H1 (cell line): ENCODE data around the gene BEAN1. TPM values are rescaled to one million over a fixed set of nuclear protein-coding genes. Genes with fewer than 3 reads are reported as not detected.

Experiments
- CBX5 ChIP-seq: fragments of 300-800, 300-1000 bp; sonication (generic); IDR thresholded peaks from 2 replicates; pipeline ENCODE4 v1.7.1; 2016; ENCODE audit warnings: antibody characterized with exemption, low read length, low read depth
- CTBP2 ChIP-seq: IDR thresholded peaks from 2 replicates; pipeline ENCODE4 v1.7.0; 2011; ENCODE audit warnings: borderline replicate concordance, mild to moderate bottlenecking, moderate library complexity, mixed read lengths, low read length; ENCODE audit not compliant: insufficient read depth, insufficient read length
- CTCF ChIP-seq, 3 experiments: IDR thresholded peaks; 1 replicate in 2 of 3; 2 replicates in 1 of 3; pipeline versions ENCODE4 v1.5.1 to v1.6.1; 2011; ENCODE audit warnings: low read length in 3 of 3, mild to moderate bottlenecking in 3 of 3, inconsistent platforms in 2 of 3, low read depth in 1 of 3, moderate library complexity in 1 of 3; ENCODE audit not compliant: insufficient read depth in 1 of 3; ENCODE audit errors: control extremely low read depth in 1 of 3
- USF2 ChIP-seq: IDR thresholded peaks from 2 replicates; pipeline ENCODE4 v1.6.1; 2011; ENCODE audit warnings: low read length, improper control_type of control experiment
- polyA plus RNA-seq, 7 experiments: library from polyadenylated mRNA; depleted of rRNA in 3 of 7; stranded (reverse) in 5 of 7; unstranded in 2 of 7; fragments of >200 nt in 5 of 7; fragments of 200-250 nt in 2 of 7; gene quantifications; 1 replicate in 5 of 7; 2 replicates in 1 of 7; 4 replicates in 1 of 7; pipeline versions ENCODE4 v1.2.1 to v1.2.3, GENCODE V29; 2011 to 2013; ENCODE audit warnings: missing spikeins in 2 of 7, mixed read lengths in 2 of 7
- total RNA-seq: library from RNA; stranded (reverse); fragmentation: NEBNext Ultra II Directional; extraction: Animal tissue kit (Norgen Biotek cat#: 25700); gene quantifications from 2 replicates; pipeline ENCODE4 v1.2.1, GENCODE V29; 2021

BEAN1 gene
- total and polyA plus RNA-seq, 2 of the 8 experiments (the other 6 are each of a cell fraction or from before 2014, with no cell fraction given) = 0.08 TPM; not detected in 1

GRCh38 chr16:66481943-66482390 lies 54.9 kb downstream of the BEAN1 start (continued):
- TF ChIP-seq CTCF (IDR thresholded peaks at IDR 0.05; ENCODE audit: control extremely low read depth in 1 of 3, insufficient read depth in 1 of 3, low read depth in 1 of 3, low read length in 3 of 3) (no peak), CTBP2 (no peak), CBX5 (no peak), USF2 (no peak)
